Muscle of arm (tissue), 12 donors: ENCODE measurements around the gene RFNG. TPM values are rescaled to one million over a fixed set of nuclear protein-coding genes. Genes with fewer than 3 reads are reported as not detected.
"Not testable (repeated sequence)": the region's sequence is repeated elsewhere in the genome, so short reads cannot be mapped to it uniquely, and the experiment has no call there.

Experiments
- DNase-seq: peaks from one replicate; pipeline ENCODE4 v3.0.0-alpha.2; 2013
- polyA plus RNA-seq, 12 donors: library from polyadenylated mRNA; unstranded; fragments of 120-200 nt; gene quantifications; one replicate each; pipeline ENCODE4 v1.2.1, GENCODE V29; 2013; ENCODE audit not compliant: insufficient read length in 12 of 12

The RFNG gene
- polyA plus RNA-seq, 12 donors = 22.8 to 56.6 (median 30.1) TPM; not detected in 1

GRCh38 chr17:82047914-82048570, 3.6 kb downstream of the RFNG start:
- no peak for DNase-seq

GRCh38 chr17:82047379-82047778, 4.2 kb downstream of the RFNG start:
- no peak for DNase-seq

GRCh38 chr17:82046903-82047302, 4.7 kb downstream of the RFNG start:
- no peak for DNase-seq

- DNase-seq = no peak
Measured at GRCh38 chr17:82045936-82046484, 5.6 kb downstream of the RFNG start.

- DNase-seq = no peak
Measured at GRCh38 chr17:82043507-82043906, 8.1 kb downstream of the RFNG start.

GRCh38 chr17:82042649-82043048, 9.0 kb downstream of the RFNG start:
- no peak for DNase-seq

- no peak for DNase-seq
Measured at GRCh38 chr17:82041144-82041814, 10.3 kb downstream of the RFNG start.

GRCh38 chr17:82039695-82040299, 11.8 kb downstream of the RFNG start:
- DNase-seq = no peak

GRCh38 chr17:82038796-82039409, 12.7 kb downstream of the RFNG start:
- not testable (repeated sequence) for DNase-seq

- DNase-seq = no peak
Measured at GRCh38 chr17:82037889-82038195, 13.8 kb downstream of the RFNG start.

- DNase-seq = peak; percentile 94
Measured at GRCh38 chr17:82037092-82037888, 14.3 kb downstream of the RFNG start, which contains the start of gene DCXR. TSS of gene DCXR (minus strand) at chr17:82037697. CDS start at chr17:82037682, 15 bp downstream.

GRCh38 chr17:82036634-82037091, 14.9 kb downstream of the RFNG start:
- no peak for DNase-seq

- no peak for DNase-seq
Measured at GRCh38 chr17:82035956-82036633, 15.5 kb downstream of the RFNG start.

- no peak for DNase-seq
Measured at GRCh38 chr17:82035488-82035887, 16.1 kb downstream of the RFNG start.

- DNase-seq = no peak
Measured at GRCh38 chr17:82034371-82035011, 17.1 kb downstream of the RFNG start.

GRCh38 chr17:82033359-82034085, 18.1 kb downstream of the RFNG start:
- DNase-seq = no peak

GRCh38 chr17:82031885-82032627, 19.6 kb downstream of the RFNG start:
- no peak for DNase-seq

- no peak for DNase-seq
Measured at GRCh38 chr17:82031303-82031884, 20.2 kb downstream of the RFNG start, which contains the start of gene RAC3. TSS of gene RAC3 (plus strand) at chr17:82031678. CDS start at chr17:82031762, 84 bp downstream.
